HepG2 (cell line): ENCODE measurements around the gene RUVBL2. TPM values are rescaled to one million over a fixed set of nuclear protein-coding genes. Genes with fewer than 3 reads are reported as not detected.
A peak's percentile ranks its signal among the peaks of the same experiment; 100 is the strongest.
"Not testable (repeated sequence)": the region's sequence is repeated elsewhere in the genome, so short reads cannot be mapped to it uniquely, and the experiment has no call there.

Experiments used
- ATAC-seq: fragments of 200-7000 bp; cut with Tn5 transposase; 3 replicates; pipeline ENCODE4 v1.9.1; 2020; ENCODE audit warnings: mild to moderate bottlenecking, moderate library complexity
- BruUV-seq: library from RNA; stranded (reverse); fragments of 400-500 nt; replicated peaks from 2 replicates; lab custom pipeline; 2021; lab: Mats Ljungman, UMichigan
- CTCF ChIA-PET: fragments of 300-600 bp; formaldehyde crosslinking; extraction: SDS; loops from one replicate; lab custom pipeline; 2021; ENCODE audit warnings: low total read pairs, inconsistent platforms, low intra/inter-chr PET ratio; lab: Yijun Ruan, JAX
- POLR2A ChIA-PET: fragments of 350-600 bp; sonication (Branson Sonifier 250); formaldehyde crosslinking; loops from one replicate; lab custom pipeline; 2020; ENCODE audit warnings: antibody characterized with exemption, inconsistent platforms; lab: Yijun Ruan, JAX
- DNase-seq: peaks from one replicate; pipeline ENCODE4 v3.0.0-alpha.2; 2015; ENCODE audit warnings: low spot score
- FAIRE-seq: peaks from 3 replicates; lab custom pipeline; 2011; peaks lifted over from hg19 to GRCh38; lab: Jason Lieb, UNC
- H2AFZ ChIP-seq: one replicate; pipeline ENCODE4 v1.6.1; 2011; ENCODE audit warnings: low read length, inconsistent platforms
- H3K27ac ChIP-seq: fragments of 300-600 bp; 3 replicates; pipeline ENCODE4 v1.8.0; 2011; ENCODE audit warnings: mixed run types, mild to moderate bottlenecking, mixed read lengths, low read length, inconsistent platforms; ENCODE audit not compliant: insufficient read depth; ENCODE audit errors: extremely low read length
- H3K27me3 ChIP-seq, 2 experiments: fragments of 200-600 bp in 1 of 2; 2 replicates in 1 of 2; 3 replicates in 1 of 2; pipeline versions ENCODE4 v1.6.0 to v1.8.0; 2011; ENCODE audit warnings: low read length in 2 of 2, mild to moderate bottlenecking in 2 of 2, moderate library complexity in 2 of 2, inconsistent platforms in 1 of 2; ENCODE audit not compliant: insufficient read depth in 2 of 2, control insufficient read depth in 1 of 2
- H3K36me3 ChIP-seq, 2 experiments: fragments of 200-600 bp in 1 of 2; replicated peaks in 1 of 2; 2 replicates in 1 of 2; 3 replicates in 1 of 2; pipeline versions ENCODE4 v1.5.1 to v1.8.0; 2011; ENCODE audit warnings: low read length in 2 of 2, inconsistent platforms in 1 of 2; ENCODE audit not compliant: insufficient read depth in 2 of 2, control insufficient read depth in 1 of 2
- H3K4me1 ChIP-seq: 2 replicates; pipeline ENCODE4 v1.5.1; 2012; ENCODE audit warnings: low read length, inconsistent platforms; ENCODE audit not compliant: insufficient read depth
- H3K4me2 ChIP-seq: 2 replicates; pipeline ENCODE4 v1.6.0; 2011; ENCODE audit warnings: low read depth, low read length, inconsistent platforms
- H3K4me3 ChIP-seq, 3 experiments: fragments of 200-600 bp in 1 of 3; sonication (generic), shearing (Covaris generic) in 1 of 3; replicated peaks in 1 of 3; 2 replicates each; pipeline ENCODE4 v1.5.1; 2011 to 2016; ENCODE audit warnings: low read length in 3 of 3, inconsistent platforms in 2 of 3, low read depth in 2 of 3, mild to moderate bottlenecking in 2 of 3, control low read depth in 1 of 3, mixed read lengths in 1 of 3; ENCODE audit not compliant: insufficient read depth in 1 of 3
- H3K79me2 ChIP-seq: one replicate; pipeline ENCODE4 v1.6.1; 2011; ENCODE audit warnings: low read length, inconsistent platforms; ENCODE audit not compliant: insufficient read depth
- H3K9ac ChIP-seq: 2 replicates; pipeline ENCODE4 v1.6.0; 2011; ENCODE audit warnings: mild to moderate bottlenecking, low read depth, low read length, inconsistent platforms; ENCODE audit not compliant: insufficient read depth
- H3K9me3 ChIP-seq: 2 replicates; pipeline ENCODE4 v1.5.1; 2012; ENCODE audit warnings: mild to moderate bottlenecking, low read length
- H4K20me1 ChIP-seq: 2 replicates; pipeline ENCODE4 v1.6.0; 2011; ENCODE audit warnings: inconsistent platforms, mild to moderate bottlenecking, low read length, moderate library complexity; ENCODE audit not compliant: insufficient read depth
- ATF7 ChIP-seq, 2 experiments: fragments of 450-650 bp in 1 of 2; sonication (generic) in 1 of 2; formaldehyde crosslinking in 1 of 2; IDR thresholded peaks; 2 replicates each; pipeline versions ENCODE4 v1.4.0 to v1.6.1; 2016 to 2020; ENCODE audit warnings: antibody characterized with exemption in 1 of 2, mild to moderate bottlenecking in 1 of 2, missing genetic modification reagents in 1 of 2
- CREB1 ChIP-seq, 2 experiments: fragments of 450-650 bp in 1 of 2; IDR thresholded peaks; 2 replicates each; pipeline ENCODE4 v1.6.1; 2016 to 2017; ENCODE audit warnings: control low read depth in 1 of 2, mild to moderate bottlenecking in 1 of 2, missing compliant biosample characterization in 1 of 2, missing genetic modification characterization in 1 of 2
- FOSL2 ChIP-seq: sonication (generic); formaldehyde crosslinking; IDR thresholded peaks from 2 replicates; pipeline ENCODE4 v1.4.0; 2020; ENCODE audit warnings: missing genetic modification reagents
- NFYC ChIP-seq: IDR thresholded peaks from 2 replicates; pipeline ENCODE4 v1.6.1; 2016; ENCODE audit warnings: missing genetic modification reagents, missing compliant biosample characterization
- SAP130 ChIP-seq: IDR thresholded peaks from 2 replicates; pipeline ENCODE4 v1.6.1; 2016; ENCODE audit warnings: low read depth
- WGBS: methylation state at CpG from one replicate; pipeline ENCODE4 v1.1.6; 2017; ENCODE audit warnings: low lambda C conversion rate; 5-methylcytosine and 5-hydroxymethylcytosine counted together
- in situ Hi-C: cut with HindIII; loops from 2 replicates; pipeline ENCODE4 v1.10.0; 2017; ENCODE audit warnings: low pct_unique_long_range_greater_than_20kb; ENCODE audit not compliant: extremely low pct_ligation_motif_present
- intact Hi-C: fragments of 100-400 bp; cut with micrococcal nuclease; formaldehyde crosslinking; loops from one replicate; pipeline ENCODE4 v1.10.0; 2022; ENCODE audit not compliant: unreplicated experiment
- polyA plus RNA-seq, 8 experiments: library from polyadenylated mRNA; depleted of rRNA in 3 of 8; stranded (reverse) in 7 of 8; unstranded in 1 of 8; fragments of >200 nt; fragmentation: Illumina TruSeq in 4 of 8; extraction: Trizol in 4 of 8; gene quantifications; 2 replicates each; pipeline versions ENCODE4 v1.2.1 to v1.2.3, GENCODE V29; 2011 to 2016; ENCODE audit warnings: low read depth in 4 of 8, missing spikeins in 1 of 8, mixed read lengths in 1 of 8; ENCODE audit not compliant: insufficient read depth in 1 of 8
- total RNA-seq, 5 experiments: library from RNA; depleted of rRNA; stranded (reverse); fragments of >200 nt; fragmentation: Illumina TruSeq; extraction: Trizol; gene quantifications; 2 replicates each; pipeline ENCODE4 v1.2.3, GENCODE V29; 2016; ENCODE audit warnings: low read depth in 1 of 5

Gene RUVBL2
- total and polyA plus RNA-seq, 2 of the 13 experiments (the other 11 are each of a cell fraction or from before 2014, with no cell fraction given), result 120 to 122 TPM

DNA sequence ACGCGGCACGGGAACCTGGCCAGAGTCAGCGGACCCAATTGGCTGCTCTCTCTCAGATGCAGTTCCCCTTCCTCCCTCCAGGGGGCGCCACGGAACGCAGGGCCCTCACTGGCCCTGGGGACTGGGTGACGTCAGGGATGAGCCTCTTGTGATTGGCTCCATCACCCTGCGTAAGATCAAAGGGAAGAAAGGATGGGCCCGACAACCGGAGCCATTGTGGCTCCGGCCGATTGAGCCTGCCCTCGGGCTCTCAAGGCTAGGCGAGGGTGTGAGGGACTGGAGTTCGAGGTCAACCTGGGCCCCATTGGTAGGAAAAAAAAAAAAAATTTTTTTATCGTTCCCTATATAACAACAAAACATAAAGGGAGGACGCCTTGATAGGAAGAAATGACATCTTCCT lies 43.1 kb downstream of the RUVBL2 start, which contains the start of gene CGB1 (continued):
- TF ChIP-seq CREB1 (IDR thresholded peaks at IDR 0.05), result peak; percentile 89
- TF ChIP-seq CREB1 (CRISPR knock-in tag; IDR thresholded peaks at IDR 0.05), result peak; percentile 80
- peak; percentile 85 for TF ChIP-seq NFYC
- TF ChIP-seq ATF7 (IDR thresholded peaks at IDR 0.05), result 0 out of 2 replicates have a peak, but pooled peaks have one; percentile 18
- not testable (repeated sequence) for TF ChIP-seq ATF7 (CRISPR knock-in tag; IDR thresholded peaks at IDR 0.05)
- TF ChIP-seq, all 625 proteins: peak for 19; not testable (repeated sequence) for 606

DNA sequence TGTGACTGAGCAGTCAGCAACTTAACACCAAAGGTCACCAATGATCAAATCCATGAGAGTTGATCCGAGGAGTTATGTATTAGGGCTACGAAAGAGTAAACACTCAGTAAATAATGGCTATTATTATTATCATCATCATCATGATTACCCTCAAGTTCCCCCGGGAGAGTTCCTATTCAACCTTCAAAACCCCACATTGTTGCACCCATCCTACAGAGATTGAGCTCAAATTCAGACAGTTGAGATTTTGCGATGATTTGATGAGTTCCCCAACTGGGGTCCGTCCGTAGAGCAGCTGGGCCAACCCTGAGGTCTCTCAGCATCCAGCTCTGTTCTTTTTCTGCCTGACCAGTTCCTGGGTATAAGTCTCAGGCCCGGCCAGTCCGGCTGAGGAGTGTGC lies 44.4 kb downstream of the RUVBL2 start:
- H3K9me3 ChIP-seq, H3K4me3 ChIP-seq, ATAC-seq, intact Hi-C loops, H3K27ac ChIP-seq, FAIRE-seq, H2AFZ ChIP-seq, H4K20me1 ChIP-seq, H3K27me3 ChIP-seq, POLR2A ChIA-PET, DNase-seq, BruUV-seq, in situ Hi-C loops, H3K9ac ChIP-seq, CTCF ChIA-PET, H3K4me1 ChIP-seq, H3K79me2 ChIP-seq, H3K4me2 ChIP-seq, H3K36me3 ChIP-seq: not testable (repeated sequence)
- 53% methylated on average over 6 of the region's 8 CpGs for WGBS

DNA sequence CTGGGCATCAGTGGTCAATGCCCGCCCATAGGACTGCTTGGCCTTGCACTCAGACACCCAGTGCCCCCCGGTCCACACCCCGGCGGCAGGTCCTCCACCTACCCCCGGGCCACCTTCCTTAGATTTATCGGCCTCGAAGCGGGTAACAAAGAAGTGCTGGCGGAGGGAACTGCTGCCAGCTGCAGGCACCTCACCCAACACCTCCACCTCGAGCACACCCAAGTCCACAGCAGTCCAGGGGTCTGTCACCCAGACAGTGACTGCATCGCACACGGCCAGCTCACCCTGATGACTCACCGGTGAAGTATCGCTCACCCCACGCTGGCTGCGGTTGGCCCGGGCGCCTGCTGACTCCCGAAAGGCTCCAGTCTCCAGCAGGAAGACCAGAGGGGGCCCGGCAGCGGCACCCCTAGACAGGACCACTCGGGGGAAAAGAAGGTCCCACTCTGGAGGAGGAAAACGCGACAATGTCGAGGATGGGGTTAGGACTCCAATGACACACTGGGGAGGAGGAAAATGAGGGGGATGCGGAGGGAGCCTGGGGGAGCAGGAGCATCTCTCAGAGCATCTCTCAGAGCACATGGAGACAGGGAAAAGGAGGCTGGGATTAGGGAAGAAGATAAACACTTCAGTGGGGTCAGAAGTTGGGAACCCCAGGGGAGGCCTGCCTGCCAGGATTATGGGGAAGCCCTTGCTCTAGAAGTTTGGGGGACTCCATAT lies 45.0 kb downstream of the RUVBL2 start:
- H3K36me3 ChIP-seq; H3K4me2 ChIP-seq; BruUV-seq; TF ChIP-seq CREB1 (CRISPR knock-in tag; IDR thresholded peaks at IDR 0.05): not testable (repeated sequence)
- 4% methylated on average over 11 of the region's 26 CpGs for WGBS
- peak; percentile 69; the same call in 2 of the 3 replicates for ATAC-seq
- 0 out of 2 replicates have a peak, but pooled peaks have one; percentile 13 for TF ChIP-seq SAP130 (CRISPR knock-in tag)
- 0 out of 2 replicates have a peak, but pooled peaks have one; percentile 5 for TF ChIP-seq CREB1 (IDR thresholded peaks at IDR 0.05)
- TF ChIP-seq FOSL2 (CRISPR knock-in tag), result peak; percentile 90
- TF ChIP-seq, all 625 proteins: peak for 3; not testable (repeated sequence) for 622
- POLR2A ChIA-PET, H3K9ac ChIP-seq, H3K9me3 ChIP-seq, H3K27me3 ChIP-seq, FAIRE-seq, CTCF ChIA-PET, H4K20me1 ChIP-seq, H2AFZ ChIP-seq, H3K79me2 ChIP-seq, H3K27ac ChIP-seq, intact Hi-C loops, in situ Hi-C loops, H3K4me3 ChIP-seq, H3K4me1 ChIP-seq: not testable (repeated sequence)
- DNase-seq, result peak; percentile 26

DNA sequence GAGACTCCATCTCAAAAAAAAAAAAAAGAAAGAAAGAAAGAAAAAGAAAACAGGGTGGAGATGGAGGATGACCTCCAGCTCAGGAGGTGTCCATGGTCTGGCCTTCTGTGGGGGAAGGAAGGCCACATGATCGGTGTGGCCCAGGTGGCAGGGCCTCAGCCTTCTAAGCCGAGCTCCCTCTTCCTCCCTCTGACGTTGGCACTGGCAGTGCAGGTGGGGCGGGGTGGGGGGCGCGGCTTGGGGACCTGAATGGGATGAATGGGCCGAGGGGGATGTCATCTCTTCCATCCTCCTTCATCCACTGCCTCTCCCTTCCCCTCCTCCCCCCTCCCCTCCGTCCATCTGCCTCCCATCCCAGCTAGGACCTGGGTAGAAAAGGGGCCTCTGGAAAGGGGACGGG lies 46.0 kb downstream of the RUVBL2 start:
- DNase-seq, H3K4me3 ChIP-seq, CTCF ChIA-PET, intact Hi-C loops, H3K27me3 ChIP-seq, H3K36me3 ChIP-seq, ATAC-seq, POLR2A ChIA-PET, H3K79me2 ChIP-seq, BruUV-seq, H3K27ac ChIP-seq, H4K20me1 ChIP-seq, H3K9me3 ChIP-seq, H3K4me1 ChIP-seq, H3K4me2 ChIP-seq, H3K9ac ChIP-seq, H2AFZ ChIP-seq, FAIRE-seq, in situ Hi-C loops: not testable (repeated sequence)
- WGBS, result 23% methylated on average over 4 of the region's 9 CpGs
